H1 (cell line): Measurements from ENCODE around the gene MRTFA. TPM values are rescaled to one million over a fixed set of nuclear protein-coding genes. Genes with fewer than 3 reads are reported as not detected.

Experiments used
- GABPA ChIP-seq: IDR thresholded peaks from 2 replicates; pipeline ENCODE4 v1.6.1; 2011; ENCODE audit warnings: mild to moderate bottlenecking, low read length, moderate library complexity, borderline replicate concordance; ENCODE audit not compliant: insufficient read depth
- RFX5 ChIP-seq: IDR thresholded peaks from 2 replicates; pipeline ENCODE4 v1.6.1; 2011; ENCODE audit warnings: low read depth, low read length, improper control_type of control experiment, borderline replicate concordance
- RNF2 ChIP-seq: fragments of 200-900, 300-1000 bp; sonication (generic); IDR thresholded peaks from 2 replicates; pipeline ENCODE4 v1.7.1; 2016; ENCODE audit warnings: borderline replicate concordance, low read depth, mild to moderate bottlenecking, antibody characterized with exemption, low read length; ENCODE audit not compliant: poor library complexity, severe bottlenecking; ENCODE audit errors: missing control alignments
- SIN3A ChIP-seq, 2 experiments: IDR thresholded peaks in 1 of 2; conservative IDR thresholded peaks in 1 of 2; 2 replicates each; pipeline ENCODE4 v1.6.1; 2011 to 2012; ENCODE audit warnings: low read length in 2 of 2, improper control_type of control experiment in 1 of 2, low read depth in 1 of 2, mild to moderate bottlenecking in 1 of 2
- polyA plus RNA-seq, 7 experiments: library from polyadenylated mRNA; depleted of rRNA in 3 of 7; stranded (reverse) in 5 of 7; unstranded in 2 of 7; fragments of >200 nt in 5 of 7; fragments of 200-250 nt in 2 of 7; gene quantifications; 1 replicate in 5 of 7; 2 replicates in 1 of 7; 4 replicates in 1 of 7; pipeline versions ENCODE4 v1.2.1 to v1.2.3, GENCODE V29; 2011 to 2013; ENCODE audit warnings: missing spikeins in 2 of 7, mixed read lengths in 2 of 7
- total RNA-seq: library from RNA; stranded (reverse); fragmentation: NEBNext Ultra II Directional; extraction: Animal tissue kit (Norgen Biotek cat#: 25700); gene quantifications from 2 replicates; pipeline ENCODE4 v1.2.1, GENCODE V29; 2021
- TF ChIP-seq, protein P1 (sequence below): IDR thresholded peaks from 2 replicates; pipeline ENCODE4 v1.6.1; 2012; ENCODE audit warnings: inconsistent platforms

The MRTFA gene
- total and polyA plus RNA-seq, 2 of the 8 experiments (the other 6 are each of a cell fraction or from before 2014, with no cell fraction given), result 5.4 to 37.9 TPM

- TF ChIP-seq RNF2 (no peak), GABPA (no peak), SIN3A (conservative IDR thresholded peaks at IDR 0.05 in 1 of 2, IDR thresholded peaks at IDR 0.05 in 1 of 2; ENCODE audit: low read depth in 1 of 2, low read length in 2 of 2) (no peak), RFX5 (no peak)
- TF ChIP-seq, protein P1, sequence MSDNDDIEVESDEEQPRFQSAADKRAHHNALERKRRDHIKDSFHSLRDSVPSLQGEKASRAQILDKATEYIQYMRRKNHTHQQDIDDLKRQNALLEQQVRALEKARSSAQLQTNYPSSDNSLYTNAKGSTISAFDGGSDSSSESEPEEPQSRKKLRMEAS, result no peak
These were observed 207.0 kb downstream of the MRTFA start (continued) for GRCh38 chr22:40429481-40429880.
